Duodenal mucosa (tissue), 2 donors: Measurements from ENCODE around the gene YY1AP1.
"Not testable (repeated sequence)": the region's sequence is repeated elsewhere in the genome, so short reads cannot be mapped to it uniquely, and the experiment has no call there.

ENCODE experiments used
- H3K27ac ChIP-seq: one replicate; pipeline ENCODE4 v1.7.0; 2013; ENCODE audit warnings: low read depth, low read length
- H3K27me3 ChIP-seq, 2 donors: one replicate each; pipeline ENCODE4 v1.7.0; 2013; ENCODE audit warnings: low read length in 2 of 2, control low read depth in 1 of 2; ENCODE audit not compliant: insufficient read depth in 2 of 2, control insufficient read depth in 1 of 2
- H3K36me3 ChIP-seq, 2 donors: one replicate each; pipeline ENCODE4 v1.7.0; 2013; ENCODE audit warnings: low read length in 2 of 2, control low read depth in 1 of 2; ENCODE audit not compliant: insufficient read depth in 2 of 2, control insufficient read depth in 1 of 2
- H3K4me1 ChIP-seq, 2 donors: one replicate each; pipeline ENCODE4 v1.7.0; 2013; ENCODE audit warnings: low read length in 2 of 2, control low read depth in 1 of 2; ENCODE audit not compliant: insufficient read depth in 2 of 2, control insufficient read depth in 1 of 2
- H3K4me3 ChIP-seq, 2 donors: one replicate each; pipeline ENCODE4 v1.7.0; 2013; ENCODE audit warnings: low read length in 2 of 2, low read depth in 1 of 2
- H3K9ac ChIP-seq, 2 donors: one replicate each; pipeline ENCODE4 v1.7.0; 2013; ENCODE audit warnings: low read length in 2 of 2, low read depth in 1 of 2
- H3K9me3 ChIP-seq, 2 donors: one replicate each; pipeline ENCODE4 v1.7.0; 2013; ENCODE audit warnings: low read length in 2 of 2, control low read depth in 1 of 2; ENCODE audit not compliant: control insufficient read depth in 1 of 2

The YY1AP1 gene

GRCh38 chr1:155688324-155689080 is at the start of gene YY1AP1:
TSS of gene YY1AP1 (minus strand) at chr1:155688774. CDS start at chr1:155680436, 8,338 bp downstream.
- Histone ChIP-seq H3K9me3 (peaks cover 0 to 11% of the 10 kb centered on the region in 2 donors), H3K36me3 (peaks cover 6 to 13% of the 10 kb centered on the region in 2 donors), H3K27me3 (no peaks in the 10 kb centered on the region), H3K4me1 (peaks cover 4 to 19% of the 10 kb centered on the region in 2 donors), H3K27ac (peak within 1 kb of the TSS; percentile 98), H3K4me3 (peak within 1 kb of the TSS; percentile 87 to 93), H3K9ac (peak within 1 kb of the TSS; percentile 73 to 97)

- H3K36me3 ChIP-seq, result peaks cover 11 to 35% of the 10 kb centered on the region in 2 donors
- H3K27ac ChIP-seq, result no peak overlapping the region
- H3K9me3 ChIP-seq, result no peaks in the 10 kb centered on the region
- no peaks in the 10 kb centered on the region for H3K27me3 ChIP-seq
- no peak overlapping the region for H3K4me3 ChIP-seq
- no peaks in the 10 kb centered on the region for H3K4me1 ChIP-seq
- no peak overlapping the region for H3K9ac ChIP-seq
Measured at GRCh38 chr1:155729031-155729898, 40.7 kb upstream of the YY1AP1 start.

- H3K36me3 ChIP-seq, result peaks cover 11 to 30% of the 10 kb centered on the region in 2 donors
- no peak overlapping the region for H3K27ac ChIP-seq
- H3K4me1 ChIP-seq, result no peaks in the 10 kb centered on the region
- H3K4me3 ChIP-seq, result no peak overlapping the region
- H3K9ac ChIP-seq, result no peak overlapping the region
- no peaks in the 10 kb centered on the region for H3K9me3 ChIP-seq
- no peaks in the 10 kb centered on the region for H3K27me3 ChIP-seq
Measured at GRCh38 chr1:155725142-155725541, 36.6 kb upstream of the YY1AP1 start.

- Histone ChIP-seq H3K27ac (no peak overlapping the region), H3K4me3 (no peak overlapping the region), H3K4me1 (peaks cover 0 to 6% of the 10 kb centered on the region in 2 donors)
Measured at GRCh38 chr1:155719703-155720102, 31.1 kb upstream of the YY1AP1 start.

GRCh38 chr1:155718524-155719115 is 30.0 kb upstream of the YY1AP1 start:
- H3K9ac ChIP-seq, H3K27me3 ChIP-seq, H3K4me1 ChIP-seq, H3K27ac ChIP-seq, H3K9me3 ChIP-seq, H3K4me3 ChIP-seq: not testable (repeated sequence)
- peaks cover 0 to 22% of the 10 kb centered on the region in 2 donors for H3K36me3 ChIP-seq

More at GRCh38 chr1:155719703-155720102, 31.1 kb upstream of the YY1AP1 start:
- Histone ChIP-seq H3K27me3 (no peaks in the 10 kb centered on the region), H3K36me3 (peaks cover 0 to 22% of the 10 kb centered on the region in 2 donors), H3K9me3 (no peaks in the 10 kb centered on the region), H3K9ac (no peak overlapping the region)

GRCh38 chr1:155717041-155717440 is 28.5 kb upstream of the YY1AP1 start:
- H3K27me3 ChIP-seq, result no peaks in the 10 kb centered on the region
- peaks cover 0 to 22% of the 10 kb centered on the region in 2 donors for H3K36me3 ChIP-seq
- H3K9me3 ChIP-seq, result no peaks in the 10 kb centered on the region
- no peak overlapping the region for H3K9ac ChIP-seq
- no peak overlapping the region for H3K27ac ChIP-seq
- peaks cover 0 to 6% of the 10 kb centered on the region in 2 donors for H3K4me1 ChIP-seq
- H3K4me3 ChIP-seq, result no peak overlapping the region

- no peaks in the 10 kb centered on the region for H3K9me3 ChIP-seq
- H3K4me1 ChIP-seq, result peaks cover 0 to 6% of the 10 kb centered on the region in 2 donors
- H3K36me3 ChIP-seq, result peaks cover 0 to 16% of the 10 kb centered on the region in 2 donors
- H3K9ac ChIP-seq, result no peak overlapping the region
- H3K4me3 ChIP-seq, result no peak overlapping the region
- no peak overlapping the region for H3K27ac ChIP-seq
- no peaks in the 10 kb centered on the region for H3K27me3 ChIP-seq
Measured at GRCh38 chr1:155715777-155716176, 27.2 kb upstream of the YY1AP1 start.

GRCh38 chr1:155715056-155715455 is 26.5 kb upstream of the YY1AP1 start:
- peaks cover 0 to 16% of the 10 kb centered on the region in 2 donors for H3K36me3 ChIP-seq
- H3K4me1 ChIP-seq, H3K27me3 ChIP-seq, H3K27ac ChIP-seq, H3K9me3 ChIP-seq, H3K9ac ChIP-seq, H3K4me3 ChIP-seq: not testable (repeated sequence)

- Histone ChIP-seq H3K9ac (no peak overlapping the region), H3K4me3 (no peak overlapping the region), H3K9me3 (no peaks in the 10 kb centered on the region), H3K27ac (no peak overlapping the region), H3K4me1 (peaks cover 0 to 6% of the 10 kb centered on the region in 2 donors), H3K36me3 (peaks cover 0 to 12% of the 10 kb centered on the region in 2 donors), H3K27me3 (no peaks in the 10 kb centered on the region)
Measured at GRCh38 chr1:155713075-155713474, 24.5 kb upstream of the YY1AP1 start.

GRCh38 chr1:155712636-155713035 is 24.1 kb upstream of the YY1AP1 start:
- not testable (repeated sequence) for H3K27ac ChIP-seq, H3K4me3 ChIP-seq, H3K9ac ChIP-seq, H3K9me3 ChIP-seq, H3K27me3 ChIP-seq, H3K4me1 ChIP-seq
- H3K36me3 ChIP-seq, result peaks cover 0 to 12% of the 10 kb centered on the region in 2 donors
